ENCODE results near the gene ANO1. TPM values are rescaled to one million over a fixed set of nuclear protein-coding genes. Genes with fewer than 3 reads are reported as not detected.

The ANO1 gene
- total and polyA plus RNA-seq, 4 donors, result 7.8 to 64.8 (median 32.2) TPM

GRCh38 chr11:70207531-70208131 lies 129.5 kb downstream of the ANO1 start:
- H3K36me3 ChIP-seq (ENCODE audit: control insufficient read depth in 4 of 4, insufficient read depth in 3 of 4, low read depth in 1 of 4, low read length in 3 of 4), result peaks cover 0 to 17% (median 11%) of the 10 kb centered on the region in 4 donors
- peaks cover 4 to 28% (median 14%) of the 10 kb centered on the region in 4 donors for H3K4me1 ChIP-seq (ENCODE audit: control insufficient read depth in 4 of 4, insufficient read depth in 4 of 4, low read length in 3 of 4)
- H3K27me3 ChIP-seq (ENCODE audit: control insufficient read depth in 4 of 4, insufficient read depth in 4 of 4, low read length in 3 of 4), result no peaks in the 10 kb centered on the region
- no peak overlapping the region for H3K27ac ChIP-seq (ENCODE audit: low read depth in 1 of 2, low read length in 2 of 2)
- TF ChIP-seq RXRA (IDR thresholded peaks at IDR 0.05), result no peak
- TF ChIP-seq HNF4G (IDR thresholded peaks at IDR 0.05), result no peak
- TF ChIP-seq HNF4A (conservative IDR thresholded peaks at IDR 0.05), result no peak
- no peak for TF ChIP-seq REST (IDR thresholded peaks at IDR 0.05)
- no peak for TF ChIP-seq GABPA (IDR thresholded peaks at IDR 0.05 in 1 of 2, conservative IDR thresholded peaks at IDR 0.05 in 1 of 2)
- TF ChIP-seq SP1 (IDR thresholded peaks at IDR 0.05), result no peak
- no peak for TF ChIP-seq CTCF (IDR thresholded peaks at IDR 0.05; ENCODE audit: low read depth, low read length, missing input control)
- no peak for TF ChIP-seq MAX (IDR thresholded peaks at IDR 0.05)
- no peak for TF ChIP-seq TAF1 (conservative IDR thresholded peaks at IDR 0.05)
- no peak for TF ChIP-seq JUND (IDR thresholded peaks at IDR 0.05)
- no peak for TF ChIP-seq RAD21 (IDR thresholded peaks at IDR 0.05)
- TF ChIP-seq EGR1 (IDR thresholded peaks at IDR 0.05; ENCODE audit: low read depth in 2 of 2), result no peak
- TF ChIP-seq YY1 (IDR thresholded peaks at IDR 0.05), result no peak
- no peak for TF ChIP-seq NR2F2 (IDR thresholded peaks at IDR 0.05)
- TF ChIP-seq FOXA2 (IDR thresholded peaks at IDR 0.05), result no peak
- H3K4me3 ChIP-seq (ENCODE audit: low read depth in 1 of 3, low read length in 3 of 3), result no peak overlapping the region
- no peak for DNase-seq (ENCODE audit: low spot score)
- no peaks in the 10 kb centered on the region for H3K9me3 ChIP-seq (ENCODE audit: control insufficient read depth in 4 of 4, low read length in 3 of 4)
- H3K9ac ChIP-seq (ENCODE audit: low read depth in 1 of 2, low read length in 2 of 2), result no peak overlapping the region
- WGBS, result 80% methylated on average over 15 of the region's 15 CpGs

GRCh38 chr11:70209391-70209912 lies 131.3 kb downstream of the ANO1 start:
- Histone ChIP-seq H3K4me1 (ENCODE audit: control insufficient read depth in 4 of 4, insufficient read depth in 4 of 4, low read length in 3 of 4) (peaks cover under 1 to 17% (median 7%) of the 10 kb centered on the region in 4 donors), H3K9me3 (ENCODE audit: control insufficient read depth in 4 of 4, low read length in 3 of 4) (no peaks in the 10 kb centered on the region), H3K36me3 (ENCODE audit: control insufficient read depth in 4 of 4, insufficient read depth in 3 of 4, low read depth in 1 of 4, low read length in 3 of 4) (peaks cover 0 to 17% (median 11%) of the 10 kb centered on the region in 4 donors), H3K27ac (ENCODE audit: low read depth in 1 of 2, low read length in 2 of 2) (no peak overlapping the region), H3K27me3 (ENCODE audit: control insufficient read depth in 4 of 4, insufficient read depth in 4 of 4, low read length in 3 of 4) (no peaks in the 10 kb centered on the region), H3K9ac (ENCODE audit: low read depth in 1 of 2, low read length in 2 of 2) (no peak overlapping the region), H3K4me3 (ENCODE audit: low read depth in 1 of 3, low read length in 3 of 3) (no peak overlapping the region)
- DNase-seq (ENCODE audit: low spot score), result no peak
- no peak for TF ChIP-seq FOXA2 (IDR thresholded peaks at IDR 0.05)
- WGBS, result 96% methylated on average over 6 of the region's 6 CpGs

Measured in liver (tissue), 9 donors.